Neural cell (in vitro differentiated cells): ENCODE data around the gene PEX13.

ENCODE experiments used
- CTCF ChIP-seq: fragments of 450-650 bp; IDR thresholded peaks from 2 replicates; pipeline ENCODE4 v1.5.1; 2014; ENCODE audit warnings: antibody characterized with exemption, mild to moderate bottlenecking, moderate library complexity; ENCODE audit not compliant: poor library complexity, severe bottlenecking
- SMC3 ChIP-seq: fragments of 450-650 bp; conservative IDR thresholded peaks from 2 replicates; pipeline ENCODE4 v1.6.1; 2014; ENCODE audit warnings: antibody characterized with exemption, mild to moderate bottlenecking, moderate library complexity; ENCODE audit not compliant: poor library complexity

- TF ChIP-seq CTCF (no peak), SMC3 (no peak)
Observed at GRCh38 chr2:61100801-61101200, 83.3 kb downstream of the PEX13 start.
